ENCODE results near the gene LYZ. TPM values are rescaled to one million over a fixed set of nuclear protein-coding genes. Genes with fewer than 3 reads are reported as not detected.

The LYZ gene
- total RNA-seq: not detected in 2 replicates

DNA sequence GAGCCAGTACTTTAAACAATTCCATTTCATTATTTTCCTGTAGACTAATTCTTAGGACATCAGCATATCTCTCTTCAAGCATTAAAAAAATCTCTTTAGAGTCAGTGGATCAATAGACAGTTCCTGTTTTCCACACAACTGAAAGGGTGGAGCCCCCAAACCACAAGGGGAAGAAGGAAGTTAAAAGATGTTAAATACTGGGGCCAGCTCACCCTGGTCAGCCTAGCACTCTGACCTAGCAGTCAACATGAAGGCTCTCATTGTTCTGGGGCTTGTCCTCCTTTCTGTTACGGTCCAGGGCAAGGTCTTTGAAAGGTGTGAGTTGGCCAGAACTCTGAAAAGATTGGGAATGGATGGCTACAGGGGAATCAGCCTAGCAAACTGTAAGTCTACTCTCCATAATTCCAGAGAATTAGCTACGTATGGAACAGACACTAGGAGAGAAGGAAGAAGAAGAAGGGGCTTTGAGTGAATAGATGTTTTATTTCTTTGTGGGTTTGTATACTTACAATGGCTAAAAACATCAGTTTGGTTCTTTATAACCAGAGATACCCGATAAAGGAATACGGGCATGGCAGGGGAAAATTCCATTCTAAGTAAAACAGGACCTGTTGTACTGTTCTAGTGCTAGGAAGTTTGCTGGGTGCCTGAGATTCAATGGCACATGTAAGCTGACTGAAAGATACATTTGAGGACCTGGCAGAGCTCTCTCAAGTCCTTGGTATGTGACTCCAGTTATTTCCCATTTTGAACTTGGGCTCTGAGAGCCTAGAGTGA is at the start of gene LYZ:
Gene LYZ (plus strand): TSS at position 220 of the 777 bp plus-strand sequence. CDS start 28 bp downstream, at position 248.

GRCh38 chr12:69359531-69360347 is 11.6 kb downstream of the LYZ start, which contains the start of gene YEATS4:
Gene YEATS4, plus strand, starts transcription at chr12:69359743. Its CDS starts 230 bp downstream, at chr12:69359973.

Other genes with a start within 250 kb of the LYZ start
- 19.6 and 23.4 TPM in 2 replicates for gene CPSF6, start 108.8 kb upstream of the LYZ start, total RNA-seq
- 12.8 and 19.6 TPM in 2 replicates for gene YEATS4, start 11.4 kb downstream of the LYZ start, total RNA-seq
- gene FRS2, start 122.0 kb downstream of the LYZ start, total RNA-seq: 29.6 and 35.2 TPM in 2 replicates
- 263 and 284 TPM in 2 replicates for gene CCT2, start 237.1 kb downstream of the LYZ start, total RNA-seq

Data from tracheal epithelial cell (primary cell).